ENCODE results near the gene KCTD18.

KCTD18 gene

DNA sequence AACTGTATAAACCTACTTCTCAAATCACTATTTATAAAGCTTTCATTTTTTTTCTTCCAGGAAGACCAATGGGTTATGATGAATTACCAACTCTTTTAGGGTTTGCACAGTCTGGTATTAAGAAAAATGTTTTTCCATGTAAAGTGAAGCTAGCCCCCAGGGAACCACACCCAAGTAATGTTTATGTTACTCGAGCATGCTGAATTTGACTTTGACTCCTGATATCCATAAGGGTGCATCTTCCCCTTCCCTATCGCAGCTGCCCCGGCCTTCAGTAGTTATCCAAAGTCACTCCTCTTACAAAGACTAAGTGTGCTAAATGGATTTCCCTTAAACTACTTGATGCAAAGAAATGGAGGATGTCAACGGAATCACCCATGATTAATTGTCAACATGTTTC is 21.7 kb downstream of the KCTD18 start:
- in situ Hi-C loops (cut with HindIII; ENCODE audit: low sequenced_read_pairs), result loop anchor here (25.0 kb wide), 1 partner anchor 476 kb away; no protein-coding TSS in a partner anchor

GRCh38 chr2:200486529-200486928 is 23.3 kb downstream of the KCTD18 start:
- in situ Hi-C loops (cut with HindIII; ENCODE audit: low sequenced_read_pairs), result loop anchor here (25.0 kb wide), 1 partner anchor 474 kb away; no protein-coding TSS in a partner anchor

DNA sequence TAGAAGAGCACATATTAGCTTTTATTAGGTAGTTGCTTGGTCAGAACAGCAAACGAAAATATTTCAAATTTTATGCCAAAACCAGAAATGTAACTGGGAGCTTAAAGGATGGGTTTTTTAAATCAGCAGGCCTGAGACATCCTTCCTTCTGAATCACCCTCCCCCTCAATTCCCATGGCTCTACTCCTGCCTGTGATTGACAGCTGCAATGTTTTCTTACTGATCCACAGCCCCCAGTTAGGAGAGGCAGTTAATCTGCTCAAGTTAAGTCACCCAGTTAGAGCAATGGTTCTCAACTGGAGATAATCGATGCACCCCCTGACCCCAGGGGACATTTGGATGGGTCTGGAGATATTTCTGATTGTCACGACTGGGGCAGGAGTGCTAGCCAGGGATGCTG is 24.9 kb downstream of the KCTD18 start:
- in situ Hi-C loops (cut with HindIII; ENCODE audit: low sequenced_read_pairs), result loop anchor here (25.0 kb wide), 1 partner anchor 473 kb away; no protein-coding TSS in a partner anchor

- in situ Hi-C loops (cut with HindIII; ENCODE audit: low sequenced_read_pairs), result loop anchor here (25.0 kb wide), 1 partner anchor 471 kb away; no protein-coding TSS in a partner anchor
These were observed 26.1 kb downstream of the KCTD18 start for GRCh38 chr2:200483729-200484198.

DNA sequence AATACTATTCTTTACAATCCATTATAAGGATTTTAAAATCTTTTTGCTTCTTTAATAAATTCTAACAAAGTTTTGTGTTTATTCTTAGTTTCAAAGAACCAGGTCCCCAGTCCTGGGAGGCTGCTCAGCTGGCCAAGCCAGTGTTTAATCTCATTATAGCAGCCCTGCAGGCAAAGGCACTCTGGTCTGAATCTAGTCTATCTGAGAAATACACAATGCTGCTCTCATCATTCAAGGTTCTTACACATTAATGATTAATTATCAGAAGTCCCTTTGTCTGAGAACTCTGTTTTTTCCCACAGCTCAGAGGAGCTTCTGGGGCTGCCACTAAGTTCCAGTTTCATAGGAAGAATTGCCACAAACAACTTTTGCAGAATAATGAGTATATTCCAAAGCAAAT is 27.7 kb downstream of the KCTD18 start:
- in situ Hi-C loops (cut with HindIII; ENCODE audit: low sequenced_read_pairs), result loop anchor here (25.0 kb wide), 1 partner anchor 470 kb away; no protein-coding TSS in a partner anchor

DNA sequence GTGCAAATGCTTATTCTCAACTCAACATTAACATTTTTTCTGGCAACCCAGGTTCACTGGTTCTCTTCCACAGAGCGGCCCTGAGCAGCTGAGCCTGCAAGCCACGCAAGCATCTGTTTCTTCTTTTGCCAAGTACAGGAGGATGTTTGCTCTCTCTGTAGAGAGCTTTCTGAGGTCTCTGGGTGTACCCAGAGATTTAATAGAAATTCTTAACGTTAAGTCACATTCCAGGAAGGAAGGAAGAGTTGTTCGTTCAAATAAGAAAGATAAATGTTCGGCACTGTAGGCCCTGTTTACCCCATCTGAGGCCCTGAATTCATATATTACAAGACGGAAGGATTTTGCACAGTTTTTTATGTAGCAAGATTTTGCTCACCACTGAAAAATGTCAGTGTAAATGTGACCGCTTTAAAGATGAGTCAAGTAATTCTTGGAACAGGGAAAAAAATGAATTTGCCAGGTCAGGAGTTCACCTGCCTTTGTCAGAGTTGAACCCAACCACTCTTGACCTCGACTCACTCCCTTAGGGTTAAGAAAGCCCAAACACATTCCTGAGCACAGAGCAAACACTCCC is 30.1 kb downstream of the KCTD18 start:
- in situ Hi-C loops (cut with HindIII; ENCODE audit: low sequenced_read_pairs), result loop anchor here (25.0 kb wide), 1 partner anchor 467 kb away; no protein-coding TSS in a partner anchor

- in situ Hi-C loops (cut with HindIII; ENCODE audit: low sequenced_read_pairs), result loop anchor here (25.0 kb wide), 1 partner anchor 465 kb away; no protein-coding TSS in a partner anchor
These were observed 32.2 kb downstream of the KCTD18 start for GRCh38 chr2:200477667-200478131.

DNA sequence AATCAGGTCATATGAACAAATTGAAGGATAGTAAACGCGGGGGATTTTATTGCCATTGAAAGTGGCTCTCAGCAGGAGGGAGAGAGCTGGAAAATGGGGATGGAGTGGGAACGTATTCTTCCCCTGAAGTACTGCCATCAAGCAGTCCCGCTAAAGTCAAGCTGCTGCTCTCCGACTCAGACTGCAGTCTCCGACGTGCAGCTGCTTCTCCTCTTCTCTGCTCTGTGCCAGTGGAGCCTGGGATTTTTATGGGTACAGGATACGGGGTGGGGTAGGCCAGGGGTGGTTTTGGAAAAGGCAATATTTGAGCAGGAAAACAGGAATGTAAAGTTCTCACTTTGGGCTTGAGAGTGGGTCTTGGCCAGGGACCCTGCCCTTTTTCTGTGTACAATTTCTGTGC is 33.0 kb downstream of the KCTD18 start:
- in situ Hi-C loops (cut with HindIII; ENCODE audit: low sequenced_read_pairs), result loop anchor here (25.0 kb wide), 1 partner anchor 465 kb away; no protein-coding TSS in a partner anchor

DNA sequence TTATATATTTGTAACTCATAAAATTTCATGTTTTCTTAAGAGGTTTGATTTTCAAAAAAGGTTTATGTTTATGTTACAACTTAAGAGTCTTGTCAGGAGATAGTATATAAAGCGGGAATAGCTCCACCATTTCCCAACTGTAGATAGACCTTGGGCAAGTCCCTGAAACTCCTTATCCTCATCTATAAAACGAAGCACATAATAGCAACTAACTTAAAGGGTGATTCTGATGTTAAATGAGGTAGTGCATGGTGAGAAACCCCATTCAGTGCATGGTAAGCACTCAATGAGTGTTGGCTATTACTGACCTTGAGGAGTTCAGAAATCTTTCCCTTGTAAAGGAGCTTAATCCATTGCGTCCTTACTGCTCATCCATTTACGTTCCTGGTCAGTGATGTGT is 34.1 kb downstream of the KCTD18 start:
- in situ Hi-C loops (cut with HindIII; ENCODE audit: low sequenced_read_pairs), result loop anchor here (25.0 kb wide), 1 partner anchor 463 kb away; no protein-coding TSS in a partner anchor

DNA sequence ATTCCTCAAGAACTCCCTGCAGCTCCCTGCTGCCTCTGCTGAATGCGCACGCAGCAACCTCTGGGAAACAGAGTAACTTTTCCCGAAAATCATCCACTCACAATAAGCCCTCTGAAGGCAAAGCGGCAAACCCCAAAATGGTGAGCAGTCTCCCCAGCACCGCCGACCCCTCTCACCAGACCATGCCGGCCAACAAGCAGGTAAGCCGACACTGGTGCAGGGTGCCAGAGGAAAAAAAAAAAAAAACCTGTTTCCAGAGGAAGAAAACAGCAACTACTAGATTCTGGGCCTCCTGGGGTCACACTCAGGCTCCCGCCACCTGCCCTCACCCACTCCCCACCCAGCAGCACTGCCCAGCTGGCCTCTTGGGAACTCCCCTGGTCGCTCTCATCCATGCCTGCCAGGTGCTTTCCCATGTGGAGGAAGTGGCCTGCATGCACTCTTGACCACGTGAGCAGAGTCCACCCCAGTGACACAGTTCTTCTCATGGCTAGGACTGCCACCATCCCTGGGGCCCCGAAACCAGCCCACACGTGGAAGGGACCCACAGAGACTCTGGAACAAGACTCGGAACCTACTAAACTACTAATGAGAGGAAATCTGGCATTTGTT is 36.9 kb downstream of the KCTD18 start:
- in situ Hi-C loops (cut with HindIII; ENCODE audit: low sequenced_read_pairs), result no loop called here

GRCh38 chr2:200471928-200472645 is 37.8 kb downstream of the KCTD18 start:
- in situ Hi-C loops (cut with HindIII; ENCODE audit: low sequenced_read_pairs), result no loop called here

DNA sequence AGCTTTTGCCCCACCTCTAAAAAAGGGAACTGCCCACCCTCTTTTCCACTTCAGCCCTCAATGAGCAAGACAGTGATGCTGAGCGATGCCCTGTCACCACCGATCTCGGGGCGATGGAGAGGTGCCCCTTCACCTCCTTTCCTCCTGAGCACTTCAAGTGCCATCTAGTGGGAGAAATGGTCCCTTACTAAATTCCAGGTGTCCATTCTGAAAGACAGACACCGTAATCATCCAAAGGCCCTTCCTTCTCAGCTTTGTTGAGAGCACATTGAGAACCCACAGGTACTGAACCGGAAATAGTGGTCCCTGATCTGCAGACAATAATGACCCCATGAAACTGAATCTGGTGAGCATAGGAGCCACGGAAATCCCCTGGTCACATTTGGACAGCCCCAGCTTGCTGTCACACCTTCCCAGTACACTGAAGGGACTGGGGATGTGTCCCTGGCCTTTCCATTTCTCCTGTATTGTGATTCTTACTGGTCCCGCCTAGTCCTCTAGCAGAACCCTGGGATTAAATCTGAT is 38.5 kb downstream of the KCTD18 start:
- in situ Hi-C loops (cut with HindIII; ENCODE audit: low sequenced_read_pairs), result no loop called here

DNA sequence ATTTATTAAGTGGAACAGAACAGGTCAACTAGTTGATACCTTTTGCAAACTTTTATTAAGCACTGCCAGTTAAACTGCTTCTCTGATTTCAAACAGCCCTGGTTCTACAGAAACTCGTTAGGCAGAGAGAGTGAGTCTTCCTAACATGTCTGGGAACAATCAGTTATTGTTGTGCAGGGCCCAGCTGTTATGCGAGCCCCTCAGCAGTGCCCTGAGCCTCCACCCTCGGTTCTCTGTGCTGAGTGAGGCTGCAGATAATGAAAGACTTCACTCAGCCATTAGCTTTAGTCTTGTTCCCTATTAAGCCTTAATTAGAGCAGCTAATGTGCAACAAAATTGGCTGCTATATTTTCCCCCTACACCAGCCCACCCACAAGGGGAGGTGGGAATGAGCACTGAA is 39.6 kb downstream of the KCTD18 start:
- in situ Hi-C loops (cut with HindIII; ENCODE audit: low sequenced_read_pairs), result no loop called here

DNA sequence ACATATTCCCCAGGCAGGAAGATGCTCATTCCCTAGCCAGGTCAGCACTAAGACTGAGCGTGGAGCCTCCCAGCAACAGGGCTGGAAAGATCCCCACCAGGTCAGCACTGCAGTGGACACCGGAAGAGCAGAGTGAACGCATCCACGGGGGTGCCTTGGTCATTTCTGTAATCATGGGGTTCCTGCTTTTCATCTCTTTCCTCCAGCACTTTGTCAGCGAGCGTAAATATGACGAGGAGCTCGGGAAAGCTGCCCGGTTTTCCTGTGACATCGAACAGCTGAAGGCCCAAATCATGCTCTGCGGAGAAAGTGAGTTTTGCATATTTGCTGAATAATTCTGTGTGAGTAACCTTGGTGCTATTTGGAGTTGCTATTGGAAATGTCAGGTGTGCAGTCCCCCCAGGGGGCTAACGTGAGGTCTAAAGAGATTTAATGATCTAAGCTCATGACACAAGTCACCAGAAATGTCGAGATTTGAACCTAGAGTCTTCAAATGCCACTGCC is 40.1 kb downstream of the KCTD18 start:
- in situ Hi-C loops (cut with HindIII; ENCODE audit: low sequenced_read_pairs), result no loop called here

DNA sequence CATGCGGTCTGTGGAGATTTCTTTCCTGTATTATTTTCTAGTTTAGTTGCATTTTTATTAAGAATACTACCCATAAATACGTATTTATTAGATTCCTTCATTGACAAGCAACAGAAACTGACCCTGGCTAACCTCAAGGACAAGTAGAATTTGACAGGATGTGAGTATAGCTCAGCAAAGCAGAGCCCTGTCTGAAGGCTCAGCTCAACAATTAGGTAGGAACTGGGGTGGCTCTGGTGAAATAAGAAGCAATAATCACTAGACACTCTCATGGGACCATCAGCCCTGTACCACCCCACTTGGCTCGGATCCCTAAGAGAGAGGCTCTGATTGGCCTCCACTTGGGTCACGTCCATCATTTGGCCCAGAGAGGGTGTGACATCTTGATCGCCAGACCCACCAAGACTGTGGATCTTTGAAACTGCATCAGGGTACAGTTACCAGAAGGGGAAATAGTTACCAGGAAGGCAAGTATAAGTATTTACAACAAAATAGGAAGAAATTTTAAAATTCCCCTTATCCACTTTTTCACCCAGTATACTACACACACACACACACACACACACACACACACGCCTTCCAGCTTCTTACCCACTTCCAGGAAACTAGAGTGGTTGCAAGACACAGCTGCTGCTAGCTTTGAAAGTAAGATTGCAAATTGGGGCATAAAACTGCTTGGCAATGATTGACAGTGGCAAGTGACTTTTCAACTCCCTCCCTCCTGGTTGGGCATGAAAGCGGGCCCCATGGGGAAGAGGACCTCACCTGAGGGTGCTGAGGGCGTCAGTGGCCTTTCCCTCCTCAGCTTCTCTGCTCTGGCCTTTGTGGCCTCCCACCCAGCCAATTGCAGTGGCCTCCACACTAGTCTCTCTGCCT is 41.8 kb downstream of the KCTD18 start:
- in situ Hi-C loops (cut with HindIII; ENCODE audit: low sequenced_read_pairs), result no loop called here

GRCh38 chr2:200466425-200467418 is 43.1 kb downstream of the KCTD18 start:
- in situ Hi-C loops (cut with HindIII; ENCODE audit: low sequenced_read_pairs), result no loop called here

- in situ Hi-C loops (cut with HindIII; ENCODE audit: low sequenced_read_pairs), result no loop called here
These were observed 46.4 kb downstream of the KCTD18 start for GRCh38 chr2:200463452-200463851.

DNA sequence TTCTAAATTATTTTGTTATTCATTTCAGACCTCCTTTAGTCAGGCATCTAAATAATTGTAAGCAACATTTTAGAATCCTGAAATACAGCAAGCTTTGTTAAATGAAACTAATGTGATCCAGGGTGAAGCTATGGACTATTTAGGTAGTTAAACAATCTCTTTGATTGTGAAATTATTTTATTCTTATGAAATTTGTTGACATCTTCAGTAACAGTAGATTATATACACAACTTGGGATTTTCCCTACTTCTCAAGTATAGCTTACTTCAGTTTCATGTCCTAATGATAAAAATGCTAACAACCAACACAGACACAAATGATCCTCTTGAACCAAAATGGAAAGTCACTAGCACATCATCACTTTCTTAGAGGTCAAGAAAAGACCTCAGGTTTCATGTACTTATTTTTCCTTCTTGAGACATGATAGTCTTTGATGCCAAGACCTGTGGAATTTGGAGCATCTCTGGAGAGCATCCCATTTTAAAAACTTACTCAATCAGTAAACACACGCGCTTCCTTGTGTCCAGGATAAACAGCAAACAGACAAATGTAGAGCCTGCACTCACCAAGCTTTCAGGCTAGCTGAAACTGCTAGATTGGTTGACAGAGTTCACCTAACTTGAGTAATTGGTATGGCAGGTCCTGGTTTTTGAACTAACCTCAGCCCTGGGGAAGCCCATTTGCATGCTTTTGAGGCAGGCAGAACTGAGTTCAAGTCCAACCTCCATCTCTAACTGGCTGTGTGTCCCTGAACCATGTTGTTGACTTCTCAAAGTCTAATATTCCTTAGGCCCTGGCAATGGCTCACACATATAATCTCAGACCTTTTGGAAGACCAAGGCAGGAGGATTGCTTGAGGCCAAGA is 47.8 kb downstream of the KCTD18 start:
- in situ Hi-C loops (cut with HindIII; ENCODE audit: low sequenced_read_pairs), result no loop called here

Measured in DLD1 (cell line).